ENCODE results near the gene SERTAD2.

Gene SERTAD2

GRCh38 chr2:64607381-64608304 lies 46.1 kb downstream of the SERTAD2 start:
- no peak for DNase-seq

GRCh38 chr2:64606479-64607363 lies 47.0 kb downstream of the SERTAD2 start:
- DNase-seq, result peak; percentile 92

- DNase-seq, result no peak
Measured at GRCh38 chr2:64605991-64606478, 47.7 kb downstream of the SERTAD2 start.

GRCh38 chr2:64605026-64605471 lies 48.7 kb downstream of the SERTAD2 start:
- no peak for DNase-seq

- no peak for DNase-seq
Measured at GRCh38 chr2:64604155-64604554, 49.6 kb downstream of the SERTAD2 start.

- no peak for DNase-seq
Measured at GRCh38 chr2:64602436-64602835, 51.3 kb downstream of the SERTAD2 start.

GRCh38 chr2:64601785-64602391 lies 51.8 kb downstream of the SERTAD2 start:
- no peak for DNase-seq

GRCh38 chr2:64601034-64601754 lies 52.5 kb downstream of the SERTAD2 start:
- no peak for DNase-seq

GRCh38 chr2:64599469-64599868 lies 54.2 kb downstream of the SERTAD2 start:
- no peak for DNase-seq

- no peak for DNase-seq
Measured at GRCh38 chr2:64598226-64598625, 55.5 kb downstream of the SERTAD2 start.

- DNase-seq, result no peak
Measured at GRCh38 chr2:64595397-64596176, 58.1 kb downstream of the SERTAD2 start.

GRCh38 chr2:64594226-64594989 lies 59.3 kb downstream of the SERTAD2 start:
- no peak for DNase-seq

GRCh38 chr2:64593035-64593655 lies 60.6 kb downstream of the SERTAD2 start:
- no peak for DNase-seq

- DNase-seq, result no peak
Measured at GRCh38 chr2:64591188-64591587, 62.5 kb downstream of the SERTAD2 start.

- no peak for DNase-seq
Measured at GRCh38 chr2:64587561-64587960, 66.2 kb downstream of the SERTAD2 start.

- no peak for DNase-seq
Measured at GRCh38 chr2:64586883-64587481, 66.7 kb downstream of the SERTAD2 start.

GRCh38 chr2:64586054-64586453 lies 67.7 kb downstream of the SERTAD2 start:
- no peak for DNase-seq

GRCh38 chr2:64582774-64583340 lies 70.9 kb downstream of the SERTAD2 start:
- DNase-seq, result no peak

GRCh38 chr2:64581777-64582539 lies 71.8 kb downstream of the SERTAD2 start:
- no peak for DNase-seq

Measured in activated CD4-positive, alpha-beta T cell treated with anti-CD3 and anti-CD28 coated beads for 48 hours (primary cell).